GM21390 (cell line): ENCODE results near the gene MYG1.
"Not testable (repeated sequence)": the region's sequence is repeated elsewhere in the genome, so short reads cannot be mapped to it uniquely, and the experiment has no call there.

Experiments
- ATAC-seq: cut with Tn5 transposase; IDR thresholded peaks from one replicate; pipeline ENCODE4 v1.9.1; 2021; ENCODE audit not compliant: unreplicated experiment

MYG1 gene

GRCh38 chr12:53325511-53326061 lies 26.1 kb downstream of the MYG1 start:
- ATAC-seq: no peak

GRCh38 chr12:53326460-53327185 lies 27.1 kb downstream of the MYG1 start:
- no peak for ATAC-seq

- no peak for ATAC-seq
Observed at GRCh38 chr12:53327435-53328042, 28.0 kb downstream of the MYG1 start.

GRCh38 chr12:53328043-53328435 lies 28.5 kb downstream of the MYG1 start:
- ATAC-seq: no peak

GRCh38 chr12:53330671-53331070 lies 31.2 kb downstream of the MYG1 start:
- no peak for ATAC-seq

GRCh38 chr12:53332339-53332738 lies 32.8 kb downstream of the MYG1 start:
- ATAC-seq: not testable (repeated sequence)

- no peak for ATAC-seq
Observed at GRCh38 chr12:53332744-53333143, 33.2 kb downstream of the MYG1 start.

- no peak for ATAC-seq
Observed at GRCh38 chr12:53333289-53333688, 33.8 kb downstream of the MYG1 start.

- no peak for ATAC-seq
Observed at GRCh38 chr12:53333845-53334244, 34.4 kb downstream of the MYG1 start.

GRCh38 chr12:53334822-53335221 lies 35.3 kb downstream of the MYG1 start:
- no peak for ATAC-seq

GRCh38 chr12:53336181-53336681 lies 36.7 kb downstream of the MYG1 start, which contains the start of gene SP7:
TSS of gene SP7 (minus strand) at chr12:53336354. CDS start at chr12:53335646, 708 bp downstream.
- no peak for ATAC-seq

- no peak for ATAC-seq
Observed at GRCh38 chr12:53338017-53338416, 38.5 kb downstream of the MYG1 start.

- ATAC-seq: no peak
Observed at GRCh38 chr12:53338916-53339315, 39.4 kb downstream of the MYG1 start.

- no peak for ATAC-seq
Observed at GRCh38 chr12:53340398-53340797, 40.9 kb downstream of the MYG1 start.

GRCh38 chr12:53343449-53343848 lies 44.0 kb downstream of the MYG1 start:
- ATAC-seq: no peak

GRCh38 chr12:53343969-53344368 lies 44.5 kb downstream of the MYG1 start:
- ATAC-seq: no peak

GRCh38 chr12:53344487-53344823 lies 45.0 kb downstream of the MYG1 start:
- no peak for ATAC-seq

- ATAC-seq: no peak
Observed at GRCh38 chr12:53344824-53345485, 45.5 kb downstream of the MYG1 start.

- ATAC-seq: no peak
Observed at GRCh38 chr12:53345486-53346188, 46.1 kb downstream of the MYG1 start.

GRCh38 chr12:53346491-53346890 lies 47.0 kb downstream of the MYG1 start:
- ATAC-seq: no peak

- ATAC-seq: no peak
Observed at GRCh38 chr12:53347905-53348304, 48.4 kb downstream of the MYG1 start.
